Activated T-cell treated with anti-CD3 and anti-CD28 coated beads, Interleukin-2, amount 50 U/mL, for 24 hours (primary cell): Measurements from ENCODE around the gene RELN.

Experiments used
- DNase-seq: peaks from one replicate; pipeline ENCODE4 v3.0.0-alpha.2; 2020
- H3K27ac Mint-ChIP-seq: 2 replicates; pipeline ENCODE4 v1.8.0; 2020; ENCODE audit warnings: mild to moderate bottlenecking, mixed read lengths
- H3K27me3 Mint-ChIP-seq: 2 replicates; pipeline ENCODE4 v1.8.0; 2020; ENCODE audit warnings: mixed read lengths
- H3K36me3 Mint-ChIP-seq: 2 replicates; pipeline ENCODE4 v1.8.0; 2020; ENCODE audit warnings: low read depth, mixed read lengths
- H3K4me1 Mint-ChIP-seq: 2 replicates; pipeline ENCODE4 v1.8.0; 2020; ENCODE audit warnings: low read depth, mixed read lengths
- H3K4me3 Mint-ChIP-seq: 2 replicates; pipeline ENCODE4 v1.8.0; 2020; ENCODE audit warnings: mild to moderate bottlenecking, moderate library complexity, mixed read lengths
- H3K9me3 Mint-ChIP-seq: 2 replicates; pipeline ENCODE4 v1.8.0; 2020; ENCODE audit warnings: mixed read lengths

RELN gene

GRCh38 chr7:103660455-103661371, 328.7 kb downstream of the RELN start:
- Mint-ChIP-seq H3K9me3 (no peaks in the 10 kb centered on the region), H3K4me3 (no peak overlapping the region), H3K4me1 (no peaks in the 10 kb centered on the region), H3K27ac (no peak overlapping the region), H3K36me3 (no peaks in the 10 kb centered on the region), H3K27me3 (no peaks in the 10 kb centered on the region)
- DNase-seq: no peak

GRCh38 chr7:103658055-103659005, 331.1 kb downstream of the RELN start:
- Mint-ChIP-seq H3K9me3 (no peaks in the 10 kb centered on the region), H3K4me3 (no peak overlapping the region), H3K27ac (no peak overlapping the region), H3K36me3 (no peaks in the 10 kb centered on the region), H3K4me1 (no peaks in the 10 kb centered on the region), H3K27me3 (no peaks in the 10 kb centered on the region)
- no peak for DNase-seq

- H3K27ac Mint-ChIP-seq: no peak overlapping the region
These were observed 332.0 kb downstream of the RELN start for GRCh38 chr7:103657474-103657894.

GRCh38 chr7:103656221-103656620, 333.2 kb downstream of the RELN start:
- Mint-ChIP-seq H3K27ac (no peak overlapping the region), H3K4me1 (no peaks in the 10 kb centered on the region), H3K9me3 (no peaks in the 10 kb centered on the region), H3K27me3 (peaks cover 7% of the 10 kb centered on the region), H3K36me3 (no peaks in the 10 kb centered on the region), H3K4me3 (no peak overlapping the region)
- no peak for DNase-seq

More at GRCh38 chr7:103657474-103657894, 332.0 kb downstream of the RELN start:
- Mint-ChIP-seq H3K36me3 (no peaks in the 10 kb centered on the region), H3K9me3 (no peaks in the 10 kb centered on the region), H3K27me3 (peaks cover under 1% of the 10 kb centered on the region), H3K4me3 (no peak overlapping the region), H3K4me1 (no peaks in the 10 kb centered on the region)
- DNase-seq: no peak

GRCh38 chr7:103651593-103652377, 337.7 kb downstream of the RELN start:
- no peak overlapping the region for H3K27ac Mint-ChIP-seq

GRCh38 chr7:103649052-103649451, 340.4 kb downstream of the RELN start:
- DNase-seq: no peak
- Mint-ChIP-seq H3K4me3 (no peak overlapping the region), H3K27me3 (peaks cover 7% of the 10 kb centered on the region), H3K36me3 (no peaks in the 10 kb centered on the region), H3K4me1 (no peaks in the 10 kb centered on the region), H3K27ac (no peak overlapping the region), H3K9me3 (peaks cover 13% of the 10 kb centered on the region)

More at GRCh38 chr7:103651593-103652377, 337.7 kb downstream of the RELN start:
- no peak for DNase-seq
- no peak overlapping the region for H3K4me3 Mint-ChIP-seq
- peaks cover 5% of the 10 kb centered on the region for H3K9me3 Mint-ChIP-seq
- no peaks in the 10 kb centered on the region for H3K4me1 Mint-ChIP-seq
- peaks cover 7% of the 10 kb centered on the region for H3K27me3 Mint-ChIP-seq
- no peaks in the 10 kb centered on the region for H3K36me3 Mint-ChIP-seq

GRCh38 chr7:103648135-103648534, 341.3 kb downstream of the RELN start:
- H3K27me3 Mint-ChIP-seq: peaks cover 7% of the 10 kb centered on the region
- no peaks in the 10 kb centered on the region for H3K4me1 Mint-ChIP-seq
- peaks cover 16% of the 10 kb centered on the region for H3K9me3 Mint-ChIP-seq
- H3K36me3 Mint-ChIP-seq: no peaks in the 10 kb centered on the region
- H3K4me3 Mint-ChIP-seq: no peak overlapping the region
- H3K27ac Mint-ChIP-seq: no peak overlapping the region
- DNase-seq: no peak

- Mint-ChIP-seq H3K4me1 (no peaks in the 10 kb centered on the region), H3K27ac (no peak overlapping the region), H3K9me3 (peaks cover 16% of the 10 kb centered on the region), H3K36me3 (no peaks in the 10 kb centered on the region), H3K27me3 (no peaks in the 10 kb centered on the region), H3K4me3 (no peak overlapping the region)
- DNase-seq: no peak
These were observed 345.1 kb downstream of the RELN start for GRCh38 chr7:103644319-103644718.

GRCh38 chr7:103640031-103640779, 349.3 kb downstream of the RELN start:
- no peak overlapping the region for H3K27ac Mint-ChIP-seq
- no peak overlapping the region for H3K4me3 Mint-ChIP-seq
- H3K9me3 Mint-ChIP-seq: peaks cover 10% of the 10 kb centered on the region
- no peaks in the 10 kb centered on the region for H3K36me3 Mint-ChIP-seq
- peaks cover 7% of the 10 kb centered on the region for H3K27me3 Mint-ChIP-seq
- no peak for DNase-seq
- H3K4me1 Mint-ChIP-seq: peaks cover 6% of the 10 kb centered on the region

- DNase-seq: no peak
- Mint-ChIP-seq H3K4me1 (peaks cover 6% of the 10 kb centered on the region), H3K27ac (no peak overlapping the region), H3K27me3 (peaks cover 7% of the 10 kb centered on the region), H3K4me3 (no peak overlapping the region), H3K36me3 (no peaks in the 10 kb centered on the region), H3K9me3 (no peaks in the 10 kb centered on the region)
These were observed 351.7 kb downstream of the RELN start for GRCh38 chr7:103637726-103638125.

GRCh38 chr7:103637094-103637493, 352.4 kb downstream of the RELN start:
- no peak for DNase-seq
- H3K9me3 Mint-ChIP-seq: no peaks in the 10 kb centered on the region

GRCh38 chr7:103636153-103636552, 353.3 kb downstream of the RELN start:
- DNase-seq: no peak
- Mint-ChIP-seq H3K27ac (no peak overlapping the region), H3K9me3 (no peaks in the 10 kb centered on the region)

More at GRCh38 chr7:103637094-103637493, 352.4 kb downstream of the RELN start:
- Mint-ChIP-seq H3K4me1 (peaks cover 6% of the 10 kb centered on the region), H3K27ac (peak overlapping the region; percentile 57), H3K36me3 (no peaks in the 10 kb centered on the region), H3K27me3 (peaks cover 7% of the 10 kb centered on the region), H3K4me3 (no peak overlapping the region)

GRCh38 chr7:103632972-103633371, 356.5 kb downstream of the RELN start:
- Mint-ChIP-seq H3K27ac (no peak overlapping the region), H3K4me1 (peaks cover 3% of the 10 kb centered on the region), H3K9me3 (no peaks in the 10 kb centered on the region), H3K36me3 (no peaks in the 10 kb centered on the region), H3K27me3 (no peaks in the 10 kb centered on the region), H3K4me3 (no peak overlapping the region)
- no peak for DNase-seq

More at GRCh38 chr7:103636153-103636552, 353.3 kb downstream of the RELN start:
- Mint-ChIP-seq H3K4me3 (no peak overlapping the region), H3K36me3 (no peaks in the 10 kb centered on the region), H3K27me3 (peaks cover 7% of the 10 kb centered on the region), H3K4me1 (peaks cover 6% of the 10 kb centered on the region)
